Mammary epithelial cell (primary cell): ENCODE measurements around the gene ZMIZ1.

ENCODE experiments used
- CTCF ChIP-seq, 2 donors: IDR thresholded peaks in 1 of 2; conservative IDR thresholded peaks in 1 of 2; 2 replicates each; pipeline ENCODE4 v1.5.1; 2011 to 2012; ENCODE audit warnings: inconsistent platforms in 2 of 2, low read length in 2 of 2, mild to moderate bottlenecking in 2 of 2, control low read depth in 1 of 2, low read depth in 1 of 2; ENCODE audit not compliant: insufficient read depth in 1 of 2; ENCODE audit errors: extremely low read depth in 1 of 2
- EZH2 ChIP-seq: IDR thresholded peaks from 2 replicates; pipeline ENCODE4 v1.6.1; 2012; ENCODE audit warnings: low read length, inconsistent platforms, borderline replicate concordance

- TF ChIP-seq CTCF (conservative IDR thresholded peaks at IDR 0.05 in 1 of 2, IDR thresholded peaks at IDR 0.05 in 1 of 2; ENCODE audit: extremely low read depth in 1 of 2, insufficient read depth in 1 of 2, low read depth in 1 of 2, low read length in 2 of 2) (no peak), EZH2 (no peak)
Measured at GRCh38 chr10:79129361-79129997, 60.7 kb downstream of the ZMIZ1 start.
